ENCODE measurements around the gene CKLF.
"Not testable (repeated sequence)": the region's sequence is repeated elsewhere in the genome, so short reads cannot be mapped to it uniquely, and the experiment has no call there.

Gene CKLF

DNA sequence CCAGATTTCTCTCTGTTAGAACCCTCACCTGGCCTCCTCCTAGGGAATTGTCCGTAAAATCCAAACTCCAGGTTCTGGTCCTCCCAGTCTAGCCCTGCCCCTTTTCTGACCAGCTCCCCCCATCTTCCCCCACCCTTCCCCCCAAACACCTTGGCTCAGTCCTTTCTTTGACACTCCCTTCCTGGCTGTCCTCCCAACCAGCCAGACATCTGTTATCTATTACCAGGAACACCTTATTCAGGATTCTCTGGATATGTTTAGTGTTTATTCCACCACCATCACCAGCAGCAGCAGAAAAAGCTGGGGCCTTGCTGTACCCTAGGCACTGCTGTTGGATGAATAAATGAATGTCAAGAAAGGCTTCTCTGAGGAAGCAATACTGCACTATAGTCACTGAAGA lies 48.1 kb downstream of the CKLF start:
- DNase-seq, result no peak

- DNase-seq, result no peak
Measured at GRCh38 chr16:66601471-66601870, 49.1 kb downstream of the CKLF start.

- DNase-seq, result peak; percentile 60
Measured at GRCh38 chr16:66603537-66604375, 51.4 kb downstream of the CKLF start.

DNA sequence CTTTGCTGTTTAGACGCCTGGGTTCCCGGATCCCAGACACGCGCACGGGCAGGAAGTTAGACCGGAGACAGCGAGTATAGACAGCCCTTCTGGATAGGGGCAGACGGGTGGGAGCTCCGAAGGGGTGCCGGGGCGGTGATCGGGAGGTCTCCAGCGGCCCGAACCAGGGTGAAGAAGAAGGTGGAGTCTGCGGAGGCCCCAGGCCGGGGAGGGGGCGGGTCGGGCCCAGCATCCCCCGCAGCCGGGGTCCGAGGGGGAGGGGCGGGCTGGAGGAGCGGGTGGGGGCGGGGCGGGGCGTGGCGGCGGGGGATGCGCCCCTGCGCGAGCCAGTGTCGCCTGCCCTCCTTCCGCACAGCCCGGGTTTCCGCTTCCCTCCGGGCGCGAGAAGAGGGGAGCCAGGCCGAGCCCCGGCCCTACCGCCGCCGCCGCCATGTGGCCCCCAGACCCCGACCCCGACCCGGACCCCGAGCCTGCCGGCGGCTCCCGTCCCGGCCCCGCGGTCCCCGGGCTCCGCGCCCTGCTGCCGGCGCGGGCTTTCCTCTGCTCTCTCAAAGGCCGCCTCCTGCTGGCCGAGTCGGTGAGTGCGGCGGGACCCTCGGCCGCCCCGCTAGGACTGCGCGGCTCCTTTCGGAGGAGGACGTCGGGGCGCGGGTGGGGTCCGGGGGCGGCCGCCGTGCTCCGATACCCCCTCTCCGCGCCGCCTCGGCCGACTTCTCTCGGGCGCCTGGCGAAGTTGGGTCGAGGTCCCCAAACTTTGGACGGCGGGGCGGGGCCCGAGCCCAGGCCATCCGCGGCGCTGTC lies 52.2 kb downstream of the CKLF start, which contains the start of gene CMTM3:
CMTM3 (plus strand) TSS at position 329 of the 801 bp plus-strand sequence; CDS start at position 431, 102 bp downstream.
- DNase-seq, result peak; percentile 38

DNA sequence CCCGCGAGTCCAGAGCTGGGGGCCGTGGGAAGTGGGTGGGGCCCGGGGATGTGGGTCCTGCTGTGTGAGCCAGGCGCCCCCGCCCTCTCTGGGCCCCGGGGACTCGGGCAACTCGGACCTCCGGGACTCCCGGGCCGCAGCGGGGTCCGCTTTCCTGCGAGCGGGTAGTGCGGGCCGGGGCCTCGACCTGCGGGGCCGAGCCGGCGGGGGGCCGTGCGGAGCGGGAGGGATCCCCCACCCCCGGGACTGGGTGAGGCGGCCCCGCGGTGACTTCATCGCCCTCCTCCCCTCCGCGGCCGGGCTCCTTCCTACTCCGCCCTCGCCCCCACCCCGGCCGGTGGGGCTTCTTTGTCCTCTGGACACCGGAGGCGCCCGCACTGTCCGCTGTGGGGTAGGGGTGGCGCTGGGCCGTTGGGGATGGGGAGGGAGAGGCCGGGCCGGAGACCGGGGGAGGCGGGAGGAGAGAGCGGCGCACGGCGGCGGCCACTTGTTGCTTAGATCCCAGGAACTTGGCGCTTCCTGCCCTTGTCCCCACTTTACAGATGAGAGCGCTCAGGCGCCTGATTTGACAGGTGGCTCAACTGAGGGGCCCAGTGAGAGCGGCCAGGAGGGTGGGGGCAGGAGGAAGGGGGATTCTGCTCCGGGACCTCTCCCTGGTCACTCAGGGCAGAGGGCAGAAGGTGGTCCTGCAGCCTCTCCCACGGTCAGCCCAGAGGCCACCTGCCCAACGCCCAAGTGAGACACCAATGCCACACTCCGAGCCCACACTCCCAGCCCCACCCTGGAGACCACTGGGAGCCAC lies 53.0 kb downstream of the CKLF start:
- no peak for DNase-seq

GRCh38 chr16:66605979-66606751 lies 53.8 kb downstream of the CKLF start:
- DNase-seq, result no peak

- DNase-seq, result peak; percentile 54
Measured at GRCh38 chr16:66608241-66609138, 56.1 kb downstream of the CKLF start.

GRCh38 chr16:66609139-66609510 lies 56.7 kb downstream of the CKLF start:
- no peak for DNase-seq

GRCh38 chr16:66610111-66610820 lies 57.9 kb downstream of the CKLF start:
- no peak for DNase-seq

DNA sequence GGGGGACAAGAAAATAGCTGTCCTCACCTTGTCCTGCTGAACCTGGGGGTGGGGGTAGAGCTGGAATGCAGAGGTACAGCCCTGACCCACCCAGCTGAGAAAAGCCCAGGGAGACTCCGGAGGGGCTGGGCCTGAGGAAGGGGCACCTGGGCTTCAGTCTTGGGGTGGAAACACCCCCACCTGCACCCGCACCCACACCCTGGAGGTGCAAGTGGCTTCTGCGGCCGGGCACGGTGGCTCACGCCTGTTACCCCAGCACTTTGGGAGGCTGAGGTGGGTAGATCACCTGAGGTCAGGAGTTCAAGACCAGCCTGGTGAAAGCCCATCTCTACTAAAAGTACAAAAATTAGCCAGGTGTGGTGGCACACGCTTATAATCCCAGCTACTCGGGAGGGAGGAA lies 59.5 kb downstream of the CKLF start:
- DNase-seq, result not testable (repeated sequence)

DNA sequence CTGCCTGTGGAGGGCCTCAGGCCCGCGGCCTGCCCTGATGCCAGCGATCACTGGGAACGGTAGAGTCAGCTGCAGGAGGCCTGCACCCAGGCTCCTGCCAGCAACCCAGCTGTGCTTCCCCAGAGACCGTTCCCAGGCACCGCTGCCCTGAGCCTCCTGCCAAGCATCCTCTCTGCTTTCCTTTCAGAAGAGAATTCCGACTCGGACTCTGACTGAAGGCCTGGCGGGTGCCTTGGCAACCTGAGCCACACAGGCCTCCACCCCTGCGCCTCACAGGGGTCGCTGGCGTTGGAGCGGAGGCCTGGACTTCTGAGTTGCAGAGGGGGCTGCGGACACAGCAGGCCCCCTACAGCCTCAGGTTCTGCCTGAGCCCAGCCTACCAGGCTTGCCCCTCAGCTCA lies 60.0 kb downstream of the CKLF start:
- DNase-seq, result no peak

- no peak for DNase-seq
Measured at GRCh38 chr16:66614161-66614802, 61.9 kb downstream of the CKLF start.

Measured in GF-D8 (cell line).